22Rv1 (cell line): ENCODE measurements around the gene CROT.

Experiments
- CTCF ChIP-seq: fragments of 450-650 bp; IDR thresholded peaks from 2 replicates; pipeline ENCODE4 v1.5.1; 2017; ENCODE audit warnings: mild to moderate bottlenecking
- ZFX ChIP-seq: fragments of 450-650 bp; IDR thresholded peaks from 2 replicates; pipeline ENCODE4 v1.6.1; 2017; ENCODE audit warnings: antibody characterized with exemption, borderline replicate concordance

- TF ChIP-seq CTCF (no peak), ZFX (no peak)
These were observed 69.3 kb downstream of the CROT start for GRCh38 chr7:87414794-87415188.
